H9 (cell line): ENCODE data around the gene MARK4. TPM values are rescaled to one million over a fixed set of nuclear protein-coding genes. Genes with fewer than 3 reads are reported as not detected.

Experiments used
- DNase-seq: peaks from one replicate; pipeline ENCODE4 v3.0.0-alpha.2; 2017
- H2AFZ ChIP-seq: one replicate; pipeline ENCODE4 v1.6.1; 2013; ENCODE audit warnings: mild to moderate bottlenecking, low read length, control low read depth, moderate library complexity
- H2AK5ac ChIP-seq: 2 replicates; pipeline ENCODE4 v1.6.1; 2013; ENCODE audit warnings: low read length, control low read depth, mixed read lengths; ENCODE audit not compliant: insufficient read length
- H2BK120ac ChIP-seq: one replicate; pipeline ENCODE4 v1.6.1; 2013; ENCODE audit warnings: low read depth, mild to moderate bottlenecking, low read length, control low read depth, inconsistent platforms; ENCODE audit not compliant: poor library complexity, severe bottlenecking
- H2BK12ac ChIP-seq: 2 replicates; pipeline ENCODE4 v1.6.1; 2013; ENCODE audit warnings: low read length, control low read depth, mixed read lengths, low read depth; ENCODE audit not compliant: insufficient read length
- H2BK15ac ChIP-seq: 2 replicates; pipeline ENCODE4 v1.6.1; 2013; ENCODE audit warnings: low read depth, low read length, control low read depth
- H2BK20ac ChIP-seq: one replicate; pipeline ENCODE4 v1.6.1; 2013; ENCODE audit warnings: low read depth, mild to moderate bottlenecking, low read length, control low read depth, inconsistent platforms; ENCODE audit not compliant: poor library complexity, severe bottlenecking
- H2BK5ac ChIP-seq: 2 replicates; pipeline ENCODE4 v1.6.1; 2013; ENCODE audit warnings: low read length, control low read depth, mixed read lengths; ENCODE audit not compliant: insufficient read length
- H3K14ac ChIP-seq: 2 replicates; pipeline ENCODE4 v1.6.1; 2013; ENCODE audit warnings: low read length, control low read depth; ENCODE audit not compliant: insufficient read depth
- H3K18ac ChIP-seq: 2 replicates; pipeline ENCODE4 v1.6.1; 2013; ENCODE audit warnings: low read depth, mild to moderate bottlenecking, mixed read lengths, low read length, control low read depth; ENCODE audit not compliant: insufficient read length
- H3K23ac ChIP-seq: 2 replicates; pipeline ENCODE4 v1.6.1; 2013; ENCODE audit warnings: low read length, control low read depth, mixed read lengths, low read depth; ENCODE audit not compliant: insufficient read length
- H3K23me2 ChIP-seq: 2 replicates; pipeline ENCODE4 v1.6.1; 2013; ENCODE audit warnings: low read depth, mild to moderate bottlenecking, mixed read lengths, low read length, control low read depth; ENCODE audit not compliant: insufficient read length, poor library complexity, severe bottlenecking
- H3K27ac ChIP-seq: 2 replicates; pipeline ENCODE4 v1.5.1; 2013; ENCODE audit warnings: low read length, control low read depth, mixed read lengths, low read depth; ENCODE audit not compliant: insufficient read length
- H3K27me3 ChIP-seq: 2 replicates; pipeline ENCODE4 v1.6.1; 2013; ENCODE audit warnings: low read length, control low read depth, inconsistent platforms; ENCODE audit not compliant: insufficient read depth
- H3K4ac ChIP-seq: 2 replicates; pipeline ENCODE4 v1.6.1; 2013; ENCODE audit warnings: low read depth, mild to moderate bottlenecking, control low read depth, inconsistent platforms, low read length, moderate library complexity
- H3K4me1 ChIP-seq: 2 replicates; pipeline ENCODE4 v1.6.1; 2013; ENCODE audit warnings: low read length, control low read depth, inconsistent platforms; ENCODE audit not compliant: insufficient read depth
- H3K4me2 ChIP-seq: 2 replicates; pipeline ENCODE4 v1.6.1; 2013; ENCODE audit warnings: low read length, control low read depth, mixed read lengths; ENCODE audit not compliant: insufficient read length, insufficient read depth
- H3K56ac ChIP-seq: 2 replicates; pipeline ENCODE4 v1.6.1; 2013; ENCODE audit warnings: low read depth, mild to moderate bottlenecking, mixed read lengths, low read length, control low read depth; ENCODE audit not compliant: insufficient read length
- H3K79me1 ChIP-seq: 2 replicates; pipeline ENCODE4 v1.6.1; 2013; ENCODE audit warnings: low read depth, mild to moderate bottlenecking, moderate library complexity, low read length, control low read depth, inconsistent platforms; ENCODE audit not compliant: insufficient read depth, poor library complexity, severe bottlenecking
- H3K79me2 ChIP-seq: 2 replicates; pipeline ENCODE4 v1.6.1; 2013; ENCODE audit warnings: low read length, control low read depth, inconsistent platforms; ENCODE audit not compliant: insufficient read depth
- H3K9ac ChIP-seq: 2 replicates; pipeline ENCODE4 v1.6.1; 2013; ENCODE audit warnings: low read length, control low read depth, mixed read lengths; ENCODE audit not compliant: insufficient read length; ENCODE audit errors: extremely low read depth
- H3K9me3 ChIP-seq: one replicate; pipeline ENCODE4 v1.6.1; 2013; ENCODE audit warnings: low read depth, low read length, inconsistent platforms; ENCODE audit not compliant: control insufficient read depth
- H3T11ph ChIP-seq: one replicate; pipeline ENCODE4 v1.6.1; 2013; ENCODE audit warnings: mild to moderate bottlenecking, low read length, control low read depth, inconsistent platforms
- H4K20me1 ChIP-seq: one replicate; pipeline ENCODE4 v1.6.1; 2013; ENCODE audit not compliant: control insufficient read depth, insufficient read length, insufficient read depth
- H4K5ac ChIP-seq: 2 replicates; pipeline ENCODE4 v1.6.1; 2013; ENCODE audit warnings: low read depth, mild to moderate bottlenecking, mixed read lengths, low read length, control low read depth; ENCODE audit not compliant: insufficient read length
- H4K8ac ChIP-seq: replicated peaks from 2 replicates; pipeline ENCODE4 v1.6.1; 2013; ENCODE audit warnings: low read length, control low read depth, mixed read lengths, low read depth; ENCODE audit not compliant: insufficient read length
- H4K91ac ChIP-seq: 2 replicates; pipeline ENCODE4 v1.6.1; 2013; ENCODE audit warnings: low read depth, mild to moderate bottlenecking, moderate library complexity, mixed read lengths, low read length, control low read depth; ENCODE audit not compliant: insufficient read length
- H3K27ac Mint-ChIP-seq, 3 experiments: 2 replicates in 2 of 3; 3 replicates in 1 of 3; pipeline ENCODE4 v1.8.0; 2020 to 2021; ENCODE audit warnings: mixed read lengths in 3 of 3, mild to moderate bottlenecking in 1 of 3, moderate library complexity in 1 of 3
- H3K27me3 Mint-ChIP-seq: 2 replicates; pipeline ENCODE4 v1.8.0; 2021; ENCODE audit warnings: low read depth, mild to moderate bottlenecking, moderate library complexity, mixed read lengths
- H3K36me3 Mint-ChIP-seq, 3 experiments: 2 replicates in 2 of 3; 3 replicates in 1 of 3; pipeline ENCODE4 v1.8.0; 2020 to 2021; ENCODE audit warnings: low read depth in 3 of 3, mixed read lengths in 3 of 3; ENCODE audit not compliant: insufficient read depth in 1 of 3
- H3K4me1 Mint-ChIP-seq, 2 experiments: 2 replicates each; pipeline ENCODE4 v1.8.0; 2020; ENCODE audit warnings: mixed read lengths in 2 of 2
- H3K4me3 Mint-ChIP-seq, 2 experiments: 2 replicates in 1 of 2; 3 replicates in 1 of 2; pipeline ENCODE4 v1.8.0; 2020 to 2021; ENCODE audit warnings: mild to moderate bottlenecking in 2 of 2, mixed read lengths in 2 of 2, moderate library complexity in 1 of 2
- H3K9me3 Mint-ChIP-seq, 2 experiments: 2 replicates in 1 of 2; 3 replicates in 1 of 2; pipeline ENCODE4 v1.8.0; 2020; ENCODE audit warnings: mild to moderate bottlenecking in 2 of 2, mixed read lengths in 2 of 2, moderate library complexity in 1 of 2
- CTCF ChIP-seq: fragments of 200-600 bp; sonication (generic); conservative IDR thresholded peaks from 3 replicates; pipeline ENCODE4 v1.8.0; 2021; ENCODE audit warnings: antibody characterized with exemption, mild to moderate bottlenecking
- WGBS: extraction: QIAGEN DNeasy Blood & Tissue Kit; methylation state at CpG from one replicate; pipeline ENCODE4 v1.1.7; 2013; ENCODE audit warnings: missing lambda C conversion rate, low lambda C conversion rate, mixed read lengths; ENCODE audit not compliant: insufficient read length; ENCODE audit errors: extremely low coverage; 5-methylcytosine and 5-hydroxymethylcytosine counted together
- total RNA-seq: library from RNA; stranded (reverse); gene quantifications from 2 replicates; pipeline ENCODE4 v1.2.1, GENCODE V29; 2021

MARK4 gene
- total RNA-seq, 1 experiment from 2014 or later: 44.7 TPM

- Histone ChIP-seq H4K20me1 (peaks cover 2% of the 10 kb centered on the region), H2BK20ac (no peak overlapping the region), H2AFZ (no peak overlapping the region), H3K23ac (no peak overlapping the region), H2AK5ac (no peak overlapping the region), H3K56ac (no peak overlapping the region), H3K79me2 (no peaks in the 10 kb centered on the region), H3K9ac (no peak overlapping the region), H4K91ac (no peak overlapping the region), H4K8ac (no peak overlapping the region), H3K4ac (no peak overlapping the region), H3K27ac (no peak overlapping the region), H2BK15ac (no peak overlapping the region), H3K14ac (no peak overlapping the region), H3K18ac (no peak overlapping the region), H3K23me2 (peaks cover 2% of the 10 kb centered on the region), H4K5ac (no peak overlapping the region), H3K27me3 (no peaks in the 10 kb centered on the region), H3K9me3 (no peaks in the 10 kb centered on the region), H3K4me1 (0 out of 2 replicates have a peak, but pooled peaks cover 2% of the 10 kb centered on the region), H3K4me2 (no peak overlapping the region), H3K79me1 (no peaks in the 10 kb centered on the region), H2BK5ac (no peak overlapping the region), H2BK12ac (no peak overlapping the region), H2BK120ac (no peak overlapping the region), H3T11ph (no peak overlapping the region)
- H3K27me3 Mint-ChIP-seq: peaks cover 2% of the 10 kb centered on the region
- H3K36me3 Mint-ChIP-seq: peaks cover 15 to 38% (median 33%) of the 10 kb centered on the region in 3 experiments; a peak in 6 of 7 replicates
- H3K4me3 Mint-ChIP-seq: no peak overlapping the region
- DNase-seq: no peak
- peaks cover 8 to 20% of the 10 kb centered on the region in 2 experiments; a peak in 3 of 4 replicates for H3K4me1 Mint-ChIP-seq
- no peak overlapping the region; a peak in 1 of 7 replicates for H3K27ac Mint-ChIP-seq
- H3K9me3 Mint-ChIP-seq: no peaks in the 10 kb centered on the region
- no peak for TF ChIP-seq CTCF
- no CpG with 5 or more reads among the region's 25 CpGs for WGBS
Observed at GRCh38 chr19:45347570-45348366, 96.7 kb downstream of the MARK4 start.
